ENCODE measurements around the gene CALCOCO1.

- TF ChIP-seq ZNF274 (IDR thresholded peaks at IDR 0.05; ENCODE audit: low read depth, low read length) (no peak), SUZ12 (IDR thresholded peaks at IDR 0.05; ENCODE audit: extremely low read depth, insufficient read depth, insufficient read length) (no peak)
Observed at GRCh38 chr12:53765891-53766290, 38.6 kb upstream of the CALCOCO1 start.
